Activated naive CD4-positive, alpha-beta T cell treated with anti-CD3 and anti-CD28 coated beads for 36 hours (primary cell): ENCODE data around the gene VEGFB. TPM values are rescaled to one million over a fixed set of nuclear protein-coding genes. Genes with fewer than 3 reads are reported as not detected.
"Not testable (repeated sequence)": the region's sequence is repeated elsewhere in the genome, so short reads cannot be mapped to it uniquely, and the experiment has no call there.

Experiments
- CTCF ChIA-PET: fragments of 350-600 bp; sonication (Branson Sonifier 250); formaldehyde crosslinking; loops from one replicate; lab custom pipeline; 2021; ENCODE audit warnings: antibody characterized with exemption; lab: Charles Lee
- DNase-seq: peaks from one replicate; pipeline ENCODE4 v3.0.0-alpha.2; 2020
- H3K27ac Mint-ChIP-seq: one replicate; pipeline ENCODE4 v1.8.0; 2021; ENCODE audit warnings: mild to moderate bottlenecking, mixed read lengths
- H3K27me3 Mint-ChIP-seq: one replicate; pipeline ENCODE4 v1.8.0; 2021; ENCODE audit warnings: low read depth, mixed read lengths
- H3K36me3 Mint-ChIP-seq: one replicate; pipeline ENCODE4 v1.8.0; 2021; ENCODE audit warnings: low read depth, mixed read lengths
- H3K4me1 Mint-ChIP-seq: one replicate; pipeline ENCODE4 v1.8.0; 2021; ENCODE audit warnings: low read depth, mixed read lengths
- H3K4me3 Mint-ChIP-seq: one replicate; pipeline ENCODE4 v1.8.0; 2021; ENCODE audit warnings: mild to moderate bottlenecking, moderate library complexity, mixed read lengths
- H3K9me3 Mint-ChIP-seq: one replicate; pipeline ENCODE4 v1.8.0; 2021; ENCODE audit warnings: mixed read lengths
- intact Hi-C: fragments of 100-400 bp; cut with micrococcal nuclease; formaldehyde crosslinking; loops from one replicate; pipeline ENCODE4 v1.15.1; 2023
- total RNA-seq, 2 experiments: library from RNA; stranded (reverse); gene quantifications; one replicate each; pipeline ENCODE4 v1.2.3, GENCODE V29; 2021

VEGFB gene
- total RNA-seq, 2 experiments from 2014 or later, result 64.2 to 74.5 TPM

DNA sequence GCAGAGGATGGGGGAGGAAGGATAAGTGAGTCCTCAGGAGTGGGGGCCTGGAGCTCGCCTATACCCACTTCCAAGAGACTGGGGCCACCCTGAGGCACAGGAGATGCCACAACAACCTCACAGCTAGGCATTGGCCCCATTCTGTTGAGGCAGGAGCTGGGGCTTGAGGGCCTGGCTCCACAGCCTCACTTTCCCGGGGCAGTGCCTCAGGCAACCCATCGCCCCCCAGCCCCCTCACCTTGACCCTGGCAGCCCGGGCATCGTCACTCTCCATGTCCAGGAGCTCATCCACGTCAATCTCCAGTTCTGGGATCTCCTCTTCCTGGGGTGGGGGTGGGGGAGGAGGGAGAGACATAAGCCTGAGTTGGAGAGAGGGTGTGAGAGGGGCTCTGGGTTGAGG lies 10.6 kb downstream of the VEGFB start:
- intact Hi-C loops, result loop anchor here (5.0 to 10.0 kb wide), 2 partner anchors 632 to 840 kb away; partner anchors contain the start of genes CDCA5, EHD1 and ZFPL1
- H3K27me3 Mint-ChIP-seq, result no peaks in the 10 kb centered on the region

DNA sequence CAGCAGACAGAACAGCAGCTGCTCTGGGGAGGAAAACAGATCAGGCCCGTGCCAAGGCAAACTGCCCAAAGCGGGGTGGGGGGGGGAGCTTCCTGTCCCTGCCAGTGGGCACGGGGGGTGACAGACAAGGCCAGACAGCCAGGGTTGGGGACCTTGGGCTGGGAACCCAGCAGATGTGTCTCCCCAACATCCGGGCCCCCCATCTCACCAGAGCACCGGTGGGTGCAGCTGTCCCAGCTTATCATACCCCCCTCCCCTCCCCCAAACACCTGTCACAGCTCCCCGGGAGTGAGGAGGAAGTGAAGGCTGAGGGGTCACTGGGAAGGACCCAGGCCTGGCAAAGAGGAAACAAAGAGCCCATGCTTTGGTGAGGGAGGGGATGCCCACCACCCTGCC lies 11.0 kb downstream of the VEGFB start:
- CTCF ChIA-PET, result interaction anchor here (0.8 to 1.9 kb wide), 4 partner anchors 27 to 59 kb away, joined by 3 to 6 read pairs (median 4); no protein-coding TSS in a partner anchor
- no peaks in the 10 kb centered on the region for H3K9me3 Mint-ChIP-seq
- intact Hi-C loops, result loop anchor here (10.0 kb wide), 1 partner anchor 839 kb away; the partner anchor contains the start of genes CDCA5 and ZFPL1
- H3K36me3 Mint-ChIP-seq, result peaks cover 15% of the 10 kb centered on the region
- H3K27ac Mint-ChIP-seq, result peak overlapping the region; percentile 91
- no peaks in the 10 kb centered on the region for H3K27me3 Mint-ChIP-seq
- H3K4me3 Mint-ChIP-seq, result peak overlapping the region; percentile 95
- peak; percentile 55 for DNase-seq
- H3K4me1 Mint-ChIP-seq, result peaks cover 23% of the 10 kb centered on the region

More for the DNA sequence above, 10.6 kb downstream of the VEGFB start:
- Mint-ChIP-seq H3K4me1 (peaks cover 25% of the 10 kb centered on the region), H3K9me3 (no peaks in the 10 kb centered on the region), H3K4me3 (peak overlapping the region; percentile 95), H3K27ac (peak overlapping the region; percentile 91), H3K36me3 (peaks cover 18% of the 10 kb centered on the region)
- CTCF ChIA-PET, result interaction anchor here (0.8 to 1.9 kb wide), 3 partner anchors 27 to 59 kb away, joined by 3 to 6 read pairs (median 4); no protein-coding TSS in a partner anchor
- no peak for DNase-seq

DNA sequence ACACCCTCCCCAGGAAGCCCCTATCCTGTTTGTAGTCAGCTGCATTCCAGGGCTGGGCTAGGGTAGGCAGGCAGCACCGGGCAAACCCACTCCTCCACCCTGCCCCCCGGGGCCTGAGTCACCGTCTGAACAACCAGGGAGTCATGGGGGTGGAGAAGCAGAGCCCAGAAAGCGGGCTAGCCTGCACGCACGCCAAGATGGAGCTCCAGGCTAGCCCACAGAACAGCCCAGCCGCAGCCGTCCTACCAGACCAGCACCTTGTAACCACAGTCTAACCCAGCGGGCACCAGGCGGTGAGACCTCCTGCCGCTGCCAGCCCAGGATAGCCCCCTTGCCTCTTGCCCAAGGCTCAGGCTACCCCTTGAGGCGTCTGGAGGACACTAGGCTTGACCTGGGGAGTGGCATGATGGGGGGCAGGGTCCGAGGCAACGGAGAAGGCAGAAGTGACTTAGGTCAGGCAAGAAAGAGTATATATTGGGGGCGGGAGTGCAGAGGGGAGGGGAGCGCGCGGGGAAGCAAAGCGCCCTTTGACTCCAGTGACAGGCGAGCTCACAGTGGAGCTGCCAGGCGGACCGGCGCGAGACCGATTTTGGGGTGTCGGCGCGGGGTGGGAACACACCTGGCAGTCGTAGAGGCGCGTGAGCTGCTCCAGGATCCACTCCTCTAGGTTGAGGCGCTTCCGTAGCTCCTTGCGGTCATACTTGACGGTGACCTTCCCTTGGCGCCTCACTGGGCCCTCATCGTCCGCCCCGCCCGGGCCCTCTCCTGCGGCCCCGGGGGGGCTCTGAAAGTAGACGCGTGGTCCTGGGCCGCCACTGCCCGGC lies 11.6 kb downstream of the VEGFB start:
- CTCF ChIA-PET, result interaction anchor here (1.1 to 1.9 kb wide), 4 partner anchors 26 to 58 kb away, joined by 4 to 6 read pairs (median 5); partner anchors contain the start of gene CATSPERZ
- peak; percentile 91 for DNase-seq
- Mint-ChIP-seq H3K27me3 (no peaks in the 10 kb centered on the region), H3K36me3 (peaks cover 14% of the 10 kb centered on the region), H3K9me3 (no peaks in the 10 kb centered on the region), H3K4me3 (peak overlapping the region; percentile 95), H3K27ac (peak overlapping the region; percentile 91), H3K4me1 (peaks cover 25% of the 10 kb centered on the region)
- intact Hi-C loops, result loop anchor here (1.0 to 10.0 kb wide), 7 partner anchors 15 to 839 kb away; partner anchors contain the start of genes BAD, CDCA5, DNAJC4 and ESRRA

DNA sequence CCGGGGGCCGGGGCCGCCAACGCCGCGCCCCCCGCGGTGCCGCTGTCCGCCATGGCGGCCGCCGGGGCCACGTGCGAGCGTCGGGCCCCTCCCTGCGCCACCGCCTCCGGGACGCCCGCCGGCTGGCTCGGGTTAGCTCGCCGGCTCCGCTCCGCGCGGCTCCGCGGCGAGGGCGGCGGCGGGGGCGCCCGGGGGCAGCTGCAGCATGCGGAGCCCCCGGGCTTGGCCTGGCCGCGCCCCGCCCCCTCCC lies 12.2 kb downstream of the VEGFB start:
- not testable (repeated sequence) for DNase-seq, H3K27ac Mint-ChIP-seq, H3K27me3 Mint-ChIP-seq, H3K9me3 Mint-ChIP-seq
- Mint-ChIP-seq H3K4me1 (peaks cover 25% of the 10 kb centered on the region), H3K4me3 (peak overlapping the region; percentile 78), H3K36me3 (peaks cover 14% of the 10 kb centered on the region)
- CTCF ChIA-PET, result interaction anchor here (1.1 to 1.9 kb wide), 3 partner anchors 42 to 58 kb away, joined by 5 to 6 read pairs (median 5); partner anchors contain the start of gene CATSPERZ
- intact Hi-C loops, result loop anchor here (1.0 to 10.0 kb wide), 7 partner anchors 16 to 838 kb away; partner anchors contain the start of genes BAD, CDCA5, DNAJC4 and ESRRA

DNA sequence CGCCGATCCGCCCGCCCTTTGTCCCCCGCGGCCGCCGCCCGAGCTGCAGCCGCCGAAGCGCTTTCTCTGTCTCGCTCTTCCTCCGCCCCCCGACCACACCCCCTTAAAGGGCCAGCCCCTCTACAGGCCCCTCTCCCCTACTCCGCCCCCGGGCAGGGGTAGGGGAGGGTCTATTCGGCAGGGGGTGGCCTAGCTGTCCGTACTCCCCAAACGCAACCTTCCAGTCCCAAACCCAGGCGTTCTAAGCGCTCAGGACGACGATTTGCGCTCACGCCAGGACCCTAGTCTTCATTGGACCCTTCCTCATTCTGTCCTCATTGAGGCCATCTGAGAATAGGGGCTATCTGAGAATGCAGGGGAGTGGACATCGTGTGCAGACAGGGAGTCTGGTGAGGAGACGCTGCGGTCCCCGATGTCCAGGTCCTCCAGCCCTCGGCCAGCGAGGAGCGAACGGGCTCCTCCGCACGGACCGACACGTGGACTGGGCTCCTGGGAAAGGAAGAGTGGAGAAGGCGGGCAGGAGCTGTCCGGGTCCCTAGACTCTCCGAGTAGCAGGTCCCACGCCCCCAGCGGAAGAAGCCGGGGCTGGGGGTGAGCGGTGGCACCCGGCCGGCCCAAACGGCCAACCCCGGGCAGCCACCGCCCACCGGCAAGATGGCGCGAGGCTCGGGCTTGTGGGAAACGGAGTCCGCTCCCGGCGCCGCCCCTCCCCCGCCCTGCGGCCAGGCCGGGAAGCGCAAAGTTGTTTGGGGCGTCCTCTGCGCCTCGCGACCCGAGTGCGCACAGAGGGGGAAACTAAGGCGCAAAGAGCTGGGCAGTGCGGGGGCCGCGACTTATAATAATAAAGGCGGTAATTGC lies 12.7 kb downstream of the VEGFB start, which contains the start of gene PPP1R14B:
Gene PPP1R14B (minus strand): TSS at position 73 of the 858 bp plus-strand sequence. CDS start 270 bp downstream, outside the sequence.
- CTCF ChIA-PET, result interaction anchor here (0.7 to 1.6 kb wide), 4 partner anchors 43 to 55 kb away, joined by 3 to 5 read pairs (median 4); partner anchors contain the start of gene CATSPERZ
- H3K9me3 Mint-ChIP-seq, result no peaks in the 10 kb centered on the region
- H3K27me3 Mint-ChIP-seq, result no peaks in the 10 kb centered on the region
- peaks cover 14% of the 10 kb centered on the region for H3K36me3 Mint-ChIP-seq
- intact Hi-C loops, result loop anchor here (1.0 to 10.0 kb wide), 7 partner anchors 16 to 838 kb away; partner anchors contain the start of genes BAD, CDCA5, DNAJC4 and ESRRA
- H3K27ac Mint-ChIP-seq, result peak within 1 kb of the TSS; percentile 91
- H3K4me3 Mint-ChIP-seq, result peak within 1 kb of the TSS; percentile 95
- H3K4me1 Mint-ChIP-seq, result peaks cover 29% of the 10 kb centered on the region
- DNase-seq, result peak; percentile 80

DNA sequence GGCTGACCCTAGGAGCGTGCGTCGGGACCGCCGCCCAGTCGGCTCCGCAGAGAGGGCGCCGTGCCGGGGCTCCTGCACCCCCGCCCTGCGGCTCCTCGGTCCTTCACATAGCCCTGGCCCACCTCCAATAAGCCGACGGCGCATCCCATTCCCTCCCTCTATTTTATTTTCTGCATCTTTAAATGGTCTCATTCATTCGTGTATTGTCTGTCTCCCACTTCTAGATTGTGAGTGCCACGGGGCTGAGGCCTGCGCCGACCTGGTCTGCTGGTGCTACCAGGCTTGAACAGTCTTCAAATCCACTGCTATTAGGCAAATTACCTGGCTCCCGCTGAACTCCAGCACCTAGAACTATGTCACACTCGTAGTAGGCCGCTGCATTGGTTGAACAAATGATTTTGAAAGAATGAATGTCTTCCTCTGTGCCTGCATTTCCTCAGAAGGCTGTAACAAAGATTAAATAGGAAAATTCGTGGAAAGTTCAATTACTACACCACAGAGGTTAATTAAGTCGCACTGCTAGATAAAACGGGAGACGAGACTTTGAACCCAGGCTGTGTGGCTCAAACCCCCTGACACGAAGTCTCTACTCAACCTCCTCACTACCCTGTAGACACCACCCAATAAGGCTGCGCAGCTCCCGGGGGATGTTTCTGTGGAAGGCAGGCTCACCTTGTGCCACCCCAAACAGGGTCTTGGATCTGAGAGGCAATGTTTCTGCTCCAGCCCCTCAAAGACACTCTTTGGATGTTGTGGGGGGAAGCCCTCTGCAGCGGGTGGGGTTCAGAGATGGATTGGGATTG lies 13.5 kb downstream of the VEGFB start:
- Mint-ChIP-seq H3K9me3 (no peaks in the 10 kb centered on the region), H3K27ac (no peak overlapping the region), H3K36me3 (peaks cover 11% of the 10 kb centered on the region), H3K4me3 (peak overlapping the region; percentile 52), H3K27me3 (no peaks in the 10 kb centered on the region), H3K4me1 (peaks cover 25% of the 10 kb centered on the region)
- intact Hi-C loops, result loop anchor here (2.0 to 10.0 kb wide), 2 partner anchors 17 to 837 kb away; partner anchors contain the start of genes CDCA5, DNAJC4 and ZFPL1
- CTCF ChIA-PET, result interaction anchor here (0.7 to 1.3 kb wide), 3 partner anchors 14 to 54 kb away, joined by 3 to 4 read pairs (median 3); no protein-coding TSS in a partner anchor
- DNase-seq, result no peak

DNA sequence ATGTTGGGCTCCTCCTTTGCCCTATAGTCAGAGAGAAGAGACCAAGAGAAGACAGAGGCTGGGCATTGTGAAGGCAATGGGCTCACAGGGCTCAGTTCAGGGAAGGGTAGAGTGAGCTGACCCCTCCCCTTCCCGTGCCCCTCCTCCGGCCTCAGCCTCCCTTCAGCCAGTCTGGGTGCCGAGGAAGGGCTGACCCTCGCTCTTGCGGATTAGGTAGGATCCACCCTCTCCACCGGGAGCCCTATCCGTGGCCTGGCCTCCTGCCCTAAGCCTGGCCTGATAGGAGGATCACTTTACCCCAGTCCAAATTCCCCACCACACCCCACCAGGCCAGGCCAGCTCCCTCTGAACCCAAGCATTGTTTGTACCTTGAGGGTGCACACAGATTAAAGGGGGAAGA lies 14.2 kb downstream of the VEGFB start:
- H3K9me3 Mint-ChIP-seq, result no peaks in the 10 kb centered on the region
- no peak overlapping the region for H3K27ac Mint-ChIP-seq
- peaks cover 19% of the 10 kb centered on the region for H3K4me1 Mint-ChIP-seq
- DNase-seq, result no peak
- peaks cover 6% of the 10 kb centered on the region for H3K36me3 Mint-ChIP-seq
- no peaks in the 10 kb centered on the region for H3K27me3 Mint-ChIP-seq
- CTCF ChIA-PET, result interaction anchor here (1.0 to 4.1 kb wide), 4 partner anchors 13 to 56 kb away, joined by 3 to 23 read pairs (median 7); partner anchors contain the start of gene ESRRA
- intact Hi-C loops, result loop anchor here (10.0 kb wide), 1 partner anchor 836 kb away; the partner anchor contains the start of genes CDCA5 and ZFPL1
- no peak overlapping the region for H3K4me3 Mint-ChIP-seq

DNA sequence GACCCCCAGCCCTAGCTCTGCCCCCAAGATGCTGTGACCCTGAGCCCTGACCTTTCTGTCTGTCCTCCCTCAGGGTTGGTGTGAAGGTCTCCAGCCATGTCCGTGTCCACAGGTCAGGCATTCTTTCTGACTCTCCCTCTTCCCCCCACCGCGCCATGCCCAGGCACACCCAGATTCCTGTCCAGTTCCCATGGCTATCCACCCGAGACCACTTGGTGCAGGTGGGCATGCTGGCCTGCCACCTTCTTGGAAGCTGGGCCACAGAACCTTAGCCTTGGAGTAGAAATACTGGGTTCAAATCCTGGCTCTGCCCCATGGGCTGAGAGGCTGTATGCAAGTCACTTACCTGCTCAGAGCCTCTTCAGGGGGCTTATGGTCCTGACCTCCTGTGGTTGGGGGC lies 14.7 kb downstream of the VEGFB start:
- Mint-ChIP-seq H3K27me3 (no peaks in the 10 kb centered on the region), H3K4me1 (peaks cover 17% of the 10 kb centered on the region), H3K27ac (no peak overlapping the region), H3K4me3 (no peak overlapping the region), H3K36me3 (peaks cover 1% of the 10 kb centered on the region), H3K9me3 (no peaks in the 10 kb centered on the region)
- no peak for DNase-seq
- CTCF ChIA-PET, result interaction anchor here (1.5 to 4.1 kb wide), 3 partner anchors 23 to 55 kb away, joined by 5 to 23 read pairs (median 10); partner anchors contain the start of gene ESRRA
- intact Hi-C loops, result loop anchor here (10.0 kb wide), 1 partner anchor 836 kb away; the partner anchor contains the start of genes CDCA5 and ZFPL1

DNA sequence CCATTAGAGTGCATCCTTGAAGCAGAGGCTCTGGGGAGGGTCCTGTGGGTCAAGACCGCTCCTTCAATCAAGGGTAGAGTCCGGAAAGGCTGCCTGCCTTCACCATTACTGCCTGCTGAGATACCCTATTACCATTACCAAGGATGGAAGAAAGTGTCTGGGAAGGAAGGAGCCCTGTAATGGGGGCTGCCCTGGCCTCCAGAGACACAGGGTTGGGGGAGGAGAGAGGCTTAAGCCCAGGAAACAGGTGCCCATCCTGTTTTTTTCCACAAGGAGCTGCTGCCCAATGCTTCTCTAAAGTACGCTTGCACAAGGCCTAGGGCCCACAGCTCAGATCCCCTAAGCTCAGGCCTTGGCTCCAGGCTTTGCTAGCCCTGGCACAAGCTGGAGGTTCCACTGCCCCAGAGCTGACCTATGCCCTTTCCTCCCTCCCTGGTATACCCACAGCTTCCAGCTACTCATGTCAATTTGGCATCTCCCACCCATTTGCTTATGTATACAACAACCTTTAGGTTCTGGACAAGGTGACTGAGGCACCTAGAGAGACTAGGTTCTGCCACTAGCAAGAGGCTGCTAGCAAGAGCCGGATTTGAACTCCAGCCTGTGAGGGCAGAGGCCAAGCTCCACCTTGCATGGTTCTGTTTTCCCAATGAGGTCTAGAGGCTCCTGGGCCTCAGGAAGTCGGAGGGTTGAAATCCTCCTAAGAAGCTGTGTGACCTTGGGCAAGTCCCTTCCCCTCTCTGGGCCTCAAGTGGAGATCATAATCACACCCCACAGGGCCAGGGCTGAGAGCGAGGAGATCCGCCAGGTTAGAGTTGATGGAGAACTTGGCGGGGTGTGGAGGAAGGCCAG lies 15.4 kb downstream of the VEGFB start:
- Mint-ChIP-seq H3K4me3 (peak overlapping the region; percentile 4), H3K27ac (no peak overlapping the region), H3K9me3 (no peaks in the 10 kb centered on the region), H3K36me3 (peaks cover 1% of the 10 kb centered on the region), H3K27me3 (no peaks in the 10 kb centered on the region), H3K4me1 (peaks cover 17% of the 10 kb centered on the region)
- CTCF ChIA-PET, result interaction anchor here (0.6 to 4.1 kb wide), 10 partner anchors 20 to 105 kb away, joined by 3 to 27 read pairs (median 7); partner anchors contain the start of genes CATSPERZ, ESRRA and FERMT3
- intact Hi-C loops, result loop anchor here (10.0 kb wide), 1 partner anchor 835 kb away; the partner anchor contains the start of genes CDCA5 and ZFPL1
- DNase-seq, result no peak
